ENCODE data around the gene NEXMIF.

DNA sequence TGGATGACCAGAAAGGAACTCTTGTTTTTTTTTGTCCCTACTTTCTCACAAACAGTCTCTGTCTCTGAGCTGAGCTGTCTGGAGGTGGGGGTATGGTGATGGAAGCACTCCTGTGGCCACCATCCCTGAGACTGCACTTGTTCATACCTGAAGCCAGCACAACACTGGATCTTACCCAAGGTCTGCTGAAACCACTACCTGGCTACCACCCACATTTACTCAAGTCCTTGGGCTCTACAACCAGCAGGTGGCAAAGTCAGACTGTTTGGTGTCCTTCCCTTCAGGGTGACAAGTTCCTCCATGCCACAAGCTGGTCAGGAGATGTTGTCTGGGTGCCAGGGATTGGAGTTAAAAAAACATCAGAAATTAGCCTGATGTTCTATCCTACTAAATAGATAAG is 89.7 kb downstream of the NEXMIF start:
- TF ChIP-seq POLR2A (IDR thresholded peaks at IDR 0.05; ENCODE audit: low read depth, low read length) (no peak), POLR2AphosphoS5 (IDR thresholded peaks at IDR 0.05; ENCODE audit: low read depth, low read length) (no peak), TAF1 (IDR thresholded peaks at IDR 0.05; ENCODE audit: low read depth, low read length) (no peak), SPI1 (IDR thresholded peaks at IDR 0.05; ENCODE audit: low read depth, low read length) (no peak), POU2F2 (IDR thresholded peaks at IDR 0.05; ENCODE audit: low read depth, low read length) (no peak), PAX5 (IDR thresholded peaks at IDR 0.05; ENCODE audit: insufficient read depth, low read length, severe bottlenecking) (no peak)

All from GM12891 (cell line).